ENCODE data around the gene BMPER.

GRCh38 chr7:34022626-34023025, 117.3 kb downstream of the BMPER start:
- TF ChIP-seq, protein P1, sequence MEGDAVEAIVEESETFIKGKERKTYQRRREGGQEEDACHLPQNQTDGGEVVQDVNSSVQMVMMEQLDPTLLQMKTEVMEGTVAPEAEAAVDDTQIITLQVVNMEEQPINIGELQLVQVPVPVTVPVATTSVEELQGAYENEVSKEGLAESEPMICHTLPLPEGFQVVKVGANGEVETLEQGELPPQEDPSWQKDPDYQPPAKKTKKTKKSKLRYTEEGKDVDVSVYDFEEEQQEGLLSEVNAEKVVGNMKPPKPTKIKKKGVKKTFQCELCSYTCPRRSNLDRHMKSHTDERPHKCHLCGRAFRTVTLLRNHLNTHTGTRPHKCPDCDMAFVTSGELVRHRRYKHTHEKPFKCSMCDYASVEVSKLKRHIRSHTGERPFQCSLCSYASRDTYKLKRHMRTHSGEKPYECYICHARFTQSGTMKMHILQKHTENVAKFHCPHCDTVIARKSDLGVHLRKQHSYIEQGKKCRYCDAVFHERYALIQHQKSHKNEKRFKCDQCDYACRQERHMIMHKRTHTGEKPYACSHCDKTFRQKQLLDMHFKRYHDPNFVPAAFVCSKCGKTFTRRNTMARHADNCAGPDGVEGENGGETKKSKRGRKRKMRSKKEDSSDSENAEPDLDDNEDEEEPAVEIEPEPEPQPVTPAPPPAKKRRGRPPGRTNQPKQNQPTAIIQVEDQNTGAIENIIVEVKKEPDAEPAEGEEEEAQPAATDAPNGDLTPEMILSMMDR (IDR thresholded peaks at IDR 0.05): no peak
- TF ChIP-seq EP300 (IDR thresholded peaks at IDR 0.05): no peak
- no peak for TF ChIP-seq POLR2A (IDR thresholded peaks at IDR 0.05)

All from stomach (tissue), 4 donors.